Measurements from ENCODE around the gene RALGPS2.

The RALGPS2 gene

GRCh38 chr1:178927003-178927402 lies 202.0 kb downstream of the RALGPS2 start:
- H3F3A ChIP-seq (ENCODE audit: insufficient read depth), result peaks cover 18% of the 10 kb centered on the region
- no peak for TF ChIP-seq CTCF (IDR thresholded peaks at IDR 0.05; ENCODE audit: insufficient read depth, low read length, poor library complexity, severe bottlenecking)
- H3K4me2 ChIP-seq (ENCODE audit: low read depth, low read length, poor library complexity, severe bottlenecking), result no peak overlapping the region
- no peaks in the 10 kb centered on the region for H4K20me1 ChIP-seq (ENCODE audit: low read depth, low read length)
- H3K36me3 ChIP-seq (ENCODE audit: low read length), result peaks cover 10% of the 10 kb centered on the region; the same call in 1 of the 2 replicates
- H3K27ac ChIP-seq (ENCODE audit: low read depth, low read length), result no peak overlapping the region
- no peaks in the 10 kb centered on the region for H3K27me3 ChIP-seq (ENCODE audit: low read length)
- no peaks in the 10 kb centered on the region for H3K79me2 ChIP-seq (ENCODE audit: insufficient read depth, low read length)
- H3K4me3 ChIP-seq (ENCODE audit: insufficient read depth, low read length, poor library complexity, severe bottlenecking), result no peak overlapping the region
- H3K9me3 ChIP-seq (ENCODE audit: insufficient read depth, low read length), result no peaks in the 10 kb centered on the region
- no peaks in the 10 kb centered on the region for H3K9me2 ChIP-seq (replicated peaks; ENCODE audit: insufficient read depth, low read length)
- H3K9ac ChIP-seq (ENCODE audit: low read length), result no peak overlapping the region
- no peak overlapping the region for H2AFZ ChIP-seq (ENCODE audit: low read depth, low read length, severe bottlenecking)

GRCh38 chr1:178928041-178928440 lies 203.0 kb downstream of the RALGPS2 start:
- H3K36me3 ChIP-seq (ENCODE audit: low read length), result peaks cover 3% of the 10 kb centered on the region; the same call in 1 of the 2 replicates
- TF ChIP-seq EZH2phosphoT487 (conservative IDR thresholded peaks at IDR 0.05; ENCODE audit: low read length) (no peak), CTCF (IDR thresholded peaks at IDR 0.05; ENCODE audit: insufficient read depth, low read length, poor library complexity, severe bottlenecking) (no peak)
- no peak overlapping the region for H3K4me2 ChIP-seq (ENCODE audit: low read depth, low read length, poor library complexity, severe bottlenecking)
- H2AFZ ChIP-seq (ENCODE audit: low read depth, low read length, severe bottlenecking), result no peak overlapping the region
- no peak overlapping the region for H3K4me3 ChIP-seq (ENCODE audit: insufficient read depth, low read length, poor library complexity, severe bottlenecking)
- H3K9me2 ChIP-seq (replicated peaks; ENCODE audit: insufficient read depth, low read length), result no peaks in the 10 kb centered on the region
- H3K27me3 ChIP-seq (ENCODE audit: low read length), result no peaks in the 10 kb centered on the region
- no peak overlapping the region for H3K9ac ChIP-seq (ENCODE audit: low read length)
- H4K20me1 ChIP-seq (ENCODE audit: low read depth, low read length), result no peaks in the 10 kb centered on the region
- no peaks in the 10 kb centered on the region for H3K9me3 ChIP-seq (ENCODE audit: insufficient read depth, low read length)
- H3F3A ChIP-seq (ENCODE audit: insufficient read depth), result peaks cover 18% of the 10 kb centered on the region
- H3K27ac ChIP-seq (ENCODE audit: low read depth, low read length), result no peak overlapping the region
- no peaks in the 10 kb centered on the region for H3K79me2 ChIP-seq (ENCODE audit: insufficient read depth, low read length)

GRCh38 chr1:178928976-178929375 lies 203.9 kb downstream of the RALGPS2 start:
- H3K4me2 ChIP-seq (ENCODE audit: low read depth, low read length, poor library complexity, severe bottlenecking), result no peak overlapping the region
- no peaks in the 10 kb centered on the region for H4K20me1 ChIP-seq (ENCODE audit: low read depth, low read length)
- no peak overlapping the region for H2AFZ ChIP-seq (ENCODE audit: low read depth, low read length, severe bottlenecking)
- no peaks in the 10 kb centered on the region for H3K9me2 ChIP-seq (replicated peaks; ENCODE audit: insufficient read depth, low read length)
- peaks cover 18% of the 10 kb centered on the region; the same call in 1 of the 2 replicates for H3F3A ChIP-seq (ENCODE audit: insufficient read depth)
- no peak overlapping the region for H3K9ac ChIP-seq (ENCODE audit: low read length)
- no peak overlapping the region for H3K4me3 ChIP-seq (ENCODE audit: insufficient read depth, low read length, poor library complexity, severe bottlenecking)
- no peaks in the 10 kb centered on the region for H3K9me3 ChIP-seq (ENCODE audit: insufficient read depth, low read length)
- H3K79me2 ChIP-seq (ENCODE audit: insufficient read depth, low read length), result no peaks in the 10 kb centered on the region
- H3K27ac ChIP-seq (ENCODE audit: low read depth, low read length), result no peak overlapping the region
- TF ChIP-seq CTCF (IDR thresholded peaks at IDR 0.05; ENCODE audit: insufficient read depth, low read length, poor library complexity, severe bottlenecking) (no peak), EZH2phosphoT487 (conservative IDR thresholded peaks at IDR 0.05; ENCODE audit: low read length) (no peak)
- no peaks in the 10 kb centered on the region for H3K27me3 ChIP-seq (ENCODE audit: low read length)
- no peaks in the 10 kb centered on the region for H3K36me3 ChIP-seq (ENCODE audit: low read length)

Data from SU-DHL-6 (cell line).